ENCODE results near the gene CUTC. TPM values are rescaled to one million over a fixed set of nuclear protein-coding genes. Genes with fewer than 3 reads are reported as not detected.

Gene CUTC
- total and polyA plus RNA-seq, 4 donors: 13.0 to 24.7 (median 20.6) TPM

DNA sequence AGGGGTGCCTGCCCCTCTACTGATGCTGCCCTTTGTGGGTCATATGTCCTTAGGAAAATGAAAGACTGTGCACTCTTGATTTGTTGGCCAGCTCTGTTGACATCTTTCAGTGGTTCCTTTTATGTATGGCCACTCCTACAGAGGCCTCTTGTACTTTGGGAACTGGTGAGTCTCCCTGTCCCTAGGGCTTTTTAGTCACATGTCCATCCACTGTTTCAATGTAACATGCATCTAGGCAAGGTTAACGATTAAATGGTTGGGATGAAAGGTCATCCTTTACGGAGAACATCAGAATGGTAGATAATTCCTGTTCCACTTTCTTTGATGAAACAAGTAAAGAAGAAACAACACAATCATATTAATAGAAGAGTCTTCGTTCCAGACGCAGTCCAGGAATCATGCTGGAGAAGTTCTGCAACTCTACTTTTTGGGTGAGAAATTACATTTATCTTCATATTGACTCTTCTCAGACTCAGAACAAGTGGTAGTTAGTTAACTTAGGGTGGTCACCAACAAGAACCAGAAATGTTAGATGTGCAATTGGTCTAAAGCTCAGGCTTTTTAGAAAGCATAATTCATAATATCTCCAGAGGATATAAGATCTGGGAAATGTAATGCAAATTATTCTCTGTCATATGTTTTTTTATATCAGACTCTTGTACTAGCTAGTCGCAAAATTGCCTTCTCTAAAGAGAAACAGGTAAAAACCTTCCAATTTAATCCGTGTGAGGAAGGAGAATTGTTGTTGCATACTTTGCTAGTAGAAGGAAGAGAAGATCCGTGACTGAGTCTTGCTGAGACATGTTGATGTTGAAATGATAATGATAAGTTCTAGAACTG is 50.6 kb downstream of the CUTC start, which contains the start of gene ABCC2:
TSS of gene ABCC2 (plus strand) at position 194 of the 840 bp plus-strand sequence. CDS start at position 399, 205 bp downstream.
- TF ChIP-seq, protein P1, sequence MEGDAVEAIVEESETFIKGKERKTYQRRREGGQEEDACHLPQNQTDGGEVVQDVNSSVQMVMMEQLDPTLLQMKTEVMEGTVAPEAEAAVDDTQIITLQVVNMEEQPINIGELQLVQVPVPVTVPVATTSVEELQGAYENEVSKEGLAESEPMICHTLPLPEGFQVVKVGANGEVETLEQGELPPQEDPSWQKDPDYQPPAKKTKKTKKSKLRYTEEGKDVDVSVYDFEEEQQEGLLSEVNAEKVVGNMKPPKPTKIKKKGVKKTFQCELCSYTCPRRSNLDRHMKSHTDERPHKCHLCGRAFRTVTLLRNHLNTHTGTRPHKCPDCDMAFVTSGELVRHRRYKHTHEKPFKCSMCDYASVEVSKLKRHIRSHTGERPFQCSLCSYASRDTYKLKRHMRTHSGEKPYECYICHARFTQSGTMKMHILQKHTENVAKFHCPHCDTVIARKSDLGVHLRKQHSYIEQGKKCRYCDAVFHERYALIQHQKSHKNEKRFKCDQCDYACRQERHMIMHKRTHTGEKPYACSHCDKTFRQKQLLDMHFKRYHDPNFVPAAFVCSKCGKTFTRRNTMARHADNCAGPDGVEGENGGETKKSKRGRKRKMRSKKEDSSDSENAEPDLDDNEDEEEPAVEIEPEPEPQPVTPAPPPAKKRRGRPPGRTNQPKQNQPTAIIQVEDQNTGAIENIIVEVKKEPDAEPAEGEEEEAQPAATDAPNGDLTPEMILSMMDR (IDR thresholded peaks at IDR 0.05; ENCODE audit: control extremely low read depth, extremely low read depth): no peak
- Histone ChIP-seq H3K4me1 (ENCODE audit: control insufficient read depth in 5 of 5, insufficient read depth in 5 of 5, low read length in 5 of 5) (peaks cover 0 to 4% (median 0%) of the 10 kb centered on the region in 5 donors), H3K9ac (ENCODE audit: insufficient read depth in 1 of 2, low read length in 2 of 2) (no peak within 1 kb of the TSS), H3K4me3 (no peak within 1 kb of the TSS), H3K36me3 (ENCODE audit: control insufficient read depth in 4 of 4, insufficient read depth in 4 of 4, low read length in 4 of 4) (no peaks in the 10 kb centered on the region), H3K9me3 (ENCODE audit: control insufficient read depth in 4 of 4, insufficient read depth in 3 of 4, low read length in 3 of 4) (no peaks in the 10 kb centered on the region), H3K27me3 (ENCODE audit: control insufficient read depth in 3 of 3, insufficient read depth in 3 of 3, low read length in 2 of 3) (no peaks in the 10 kb centered on the region), H3K27ac (ENCODE audit: low read depth in 1 of 2, low read length in 1 of 2) (no peak within 1 kb of the TSS)
- DNase-seq (no peak), ATAC-seq (ENCODE audit: insufficient read depth, low FRiP score) (no peak)
- WGBS, 2 donors: 75 to 95% methylated on average over 7 of the region's 7 CpGs

DNA sequence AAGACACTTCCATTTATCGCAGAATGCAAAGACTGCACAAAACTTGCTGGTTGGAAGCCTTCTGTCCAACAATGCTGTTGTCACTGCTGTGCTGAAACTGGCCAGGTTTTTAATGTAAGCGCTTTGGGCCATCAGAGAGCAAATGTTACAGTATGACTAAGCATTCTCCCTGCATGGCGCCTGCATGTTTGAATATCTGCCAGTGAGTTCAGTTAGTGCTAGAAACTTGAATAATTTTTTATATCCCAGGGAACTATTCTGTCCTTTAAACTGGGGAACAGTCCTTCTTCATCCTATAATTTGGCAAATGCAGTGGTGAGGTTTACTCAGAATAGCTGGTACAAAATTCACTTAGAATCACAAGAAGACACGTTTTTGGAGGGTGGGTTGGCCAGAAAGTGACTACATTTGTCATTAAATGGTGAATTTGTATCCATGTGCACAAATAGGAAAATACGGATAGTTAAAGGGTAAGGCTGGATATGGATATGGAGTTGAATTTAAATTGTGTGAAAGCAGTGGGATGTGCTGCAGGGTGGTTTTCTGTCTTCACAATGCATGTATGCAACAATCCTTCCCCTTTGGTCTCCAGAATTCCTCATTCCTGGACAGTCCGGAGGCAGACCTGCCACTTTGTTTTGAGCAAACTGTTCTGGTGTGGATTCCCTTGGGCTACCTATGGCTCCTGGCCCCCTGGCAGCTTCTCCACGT is 52.1 kb downstream of the CUTC start:
- Histone ChIP-seq H3K4me3 (no peak overlapping the region), H3K36me3 (ENCODE audit: control insufficient read depth in 4 of 4, insufficient read depth in 4 of 4, low read length in 4 of 4) (no peaks in the 10 kb centered on the region), H3K27ac (ENCODE audit: low read depth in 1 of 2, low read length in 1 of 2) (no peak overlapping the region), H3K4me1 (ENCODE audit: control insufficient read depth in 5 of 5, insufficient read depth in 5 of 5, low read length in 5 of 5) (peaks cover 0 to 4% (median 0%) of the 10 kb centered on the region in 5 donors), H3K27me3 (ENCODE audit: control insufficient read depth in 3 of 3, insufficient read depth in 3 of 3, low read length in 2 of 3) (no peaks in the 10 kb centered on the region), H3K9me3 (ENCODE audit: control insufficient read depth in 4 of 4, insufficient read depth in 3 of 4, low read length in 3 of 4) (no peaks in the 10 kb centered on the region), H3K9ac (ENCODE audit: insufficient read depth in 1 of 2, low read length in 2 of 2) (no peak overlapping the region)
- TF ChIP-seq, protein P1 (IDR thresholded peaks at IDR 0.05; ENCODE audit: control extremely low read depth, extremely low read depth): no peak
- WGBS, 2 donors: 84 to 86% methylated on average over 7 of the region's 7 CpGs
- ATAC-seq (ENCODE audit: insufficient read depth, low FRiP score): no peak
- DNase-seq: peak; percentile 15 to 67 (median 40)

- no peak overlapping the region for H3K4me3 ChIP-seq
Observed at GRCh38 chr10:99784727-99785441, 52.9 kb downstream of the CUTC start.

More at GRCh38 chr10:99784727-99785441, 52.9 kb downstream of the CUTC start:
- no peak for DNase-seq
- Histone ChIP-seq H3K9ac (ENCODE audit: insufficient read depth in 1 of 2, low read length in 2 of 2) (no peak overlapping the region), H3K27ac (ENCODE audit: low read depth in 1 of 2, low read length in 1 of 2) (no peak overlapping the region), H3K27me3 (ENCODE audit: control insufficient read depth in 3 of 3, insufficient read depth in 3 of 3, low read length in 2 of 3) (no peaks in the 10 kb centered on the region), H3K9me3 (ENCODE audit: control insufficient read depth in 4 of 4, insufficient read depth in 3 of 4, low read length in 3 of 4) (no peaks in the 10 kb centered on the region), H3K4me1 (ENCODE audit: control insufficient read depth in 5 of 5, insufficient read depth in 5 of 5, low read length in 5 of 5) (peaks cover 0 to 4% (median 0%) of the 10 kb centered on the region in 5 donors), H3K36me3 (ENCODE audit: control insufficient read depth in 4 of 4, insufficient read depth in 4 of 4, low read length in 4 of 4) (no peaks in the 10 kb centered on the region)
- TF ChIP-seq, protein P1 (IDR thresholded peaks at IDR 0.05; ENCODE audit: control extremely low read depth, extremely low read depth): no peak
- 94 to 95% methylated on average over 6 of the region's 6 CpGs for WGBS, 2 donors
- ATAC-seq (ENCODE audit: insufficient read depth, low FRiP score): no peak

Measured in lung (tissue), 12 donors.